Cardiac septum (tissue), 1 donor: ENCODE data around the gene ZNF117. TPM values are rescaled to one million over a fixed set of nuclear protein-coding genes. Genes with fewer than 3 reads are reported as not detected.
"Not testable (repeated sequence)": the region's sequence is repeated elsewhere in the genome, so short reads cannot be mapped to it uniquely, and the experiment has no call there.

Source experiments
- DNase-seq: peaks from one replicate; pipeline ENCODE4 v3.0.0-alpha.2; 2020; ENCODE audit warnings: low spot score
- intact Hi-C: fragments of 100-400 bp; cut with DNase I; formaldehyde crosslinking; loops from one replicate; pipeline ENCODE4 v1.14.0; 2022
- total RNA-seq: library from RNA; stranded (reverse); fragmentation: NEBNext Ultra II Directional; extraction: Animal tissue kit (Norgen Biotek cat#: 25700); gene quantifications from one replicate; pipeline ENCODE4 v1.2.1, GENCODE V29; 2021
- donor health status: DM: no; HTN: no; CAD: no.

Gene ZNF117
- total RNA-seq, 1 donor from 2014 or later: 6.0 TPM

DNA sequence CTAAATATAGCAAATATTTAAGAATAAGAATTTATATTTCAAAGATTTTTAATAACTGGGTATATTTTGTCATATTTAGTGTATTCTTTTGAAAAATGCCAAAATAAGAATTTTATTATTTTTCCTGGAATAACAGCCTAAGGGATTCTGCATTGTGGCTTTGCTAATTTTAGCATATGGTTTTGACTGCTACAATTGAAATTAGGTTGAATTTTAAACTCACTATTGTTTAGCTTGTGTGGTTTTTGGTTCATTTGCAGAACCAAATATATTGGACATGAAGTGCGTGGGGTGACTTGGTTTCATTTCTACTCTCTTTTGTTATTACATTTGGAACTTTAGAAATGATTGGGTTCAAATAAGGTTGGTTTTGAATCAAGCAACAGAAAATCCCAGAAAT is 52.3 kb downstream of the ZNF117 start:
- no peak for DNase-seq
- intact Hi-C loops: no loop called here

DNA sequence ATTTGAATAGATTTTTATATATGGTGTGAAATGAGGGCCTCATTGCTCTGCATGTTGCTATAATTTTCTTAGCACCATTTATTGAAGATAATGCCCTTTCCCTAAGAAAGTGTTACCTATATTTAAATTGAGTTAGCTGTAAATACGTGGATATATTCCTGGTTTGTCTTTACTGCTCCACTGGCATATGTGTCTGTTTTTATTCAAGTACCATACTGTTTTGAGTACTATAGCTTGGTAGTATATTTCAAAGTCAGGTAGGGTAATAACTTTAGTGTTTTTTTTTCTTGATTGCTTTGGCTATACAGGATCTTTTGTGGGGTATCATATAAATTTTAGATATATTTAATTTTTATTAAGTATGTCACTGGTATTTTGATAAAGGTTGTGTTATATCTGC is 56.4 kb downstream of the ZNF117 start:
- intact Hi-C loops: no loop called here

DNA sequence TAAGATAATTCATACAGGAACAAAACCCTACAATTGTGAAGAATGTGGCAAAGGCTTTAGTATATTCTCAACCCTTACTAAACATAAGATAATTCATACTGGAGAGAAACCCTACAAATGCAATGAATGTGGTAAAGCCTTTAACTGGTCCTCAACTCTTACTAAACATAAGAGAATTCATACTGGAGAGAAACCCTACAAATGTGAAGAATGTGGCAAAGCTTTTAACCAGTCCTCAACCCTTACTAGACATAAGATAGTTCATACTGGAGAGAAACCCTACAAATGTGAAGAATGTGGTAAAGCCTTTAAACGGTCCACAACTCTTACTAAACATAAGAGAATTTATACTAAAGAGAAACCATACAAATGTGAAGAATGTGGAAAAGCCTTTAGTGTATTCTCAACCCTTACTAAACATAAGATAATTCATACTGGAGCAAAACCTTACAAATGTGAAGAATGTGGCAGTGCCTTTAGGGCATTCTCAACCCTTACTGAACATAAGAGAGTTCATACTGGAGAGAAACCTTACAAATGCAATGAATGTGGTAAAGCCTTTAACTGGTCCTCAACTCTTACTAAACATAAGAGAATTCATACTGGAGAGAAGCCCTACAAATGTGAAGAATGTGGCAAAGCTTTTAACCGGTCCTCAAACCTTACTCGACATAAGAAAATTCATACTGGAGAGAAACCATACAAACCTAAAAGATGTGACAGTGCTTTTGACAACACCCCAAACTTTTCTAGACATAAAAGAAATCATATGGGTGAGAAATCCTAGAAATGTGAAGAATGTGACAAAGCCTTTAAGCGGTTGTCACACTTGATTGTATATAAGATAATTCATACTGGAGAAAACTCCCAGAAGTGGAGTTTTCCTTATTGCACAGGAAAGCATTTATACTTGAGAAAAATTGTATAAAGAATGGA is 62.3 kb downstream of the ZNF117 start:
- DNase-seq, intact Hi-C loops: not testable (repeated sequence)

More for the DNA sequence above, 56.4 kb downstream of the ZNF117 start:
- no peak for DNase-seq

Other genes starting within 250 kb of the ZNF117 start
- gene ZNF138, start 196.6 kb downstream of the ZNF117 start, total RNA-seq: 4.0 TPM
- 3.0 TPM for gene ZNF273, start 87.8 kb downstream of the ZNF117 start, total RNA-seq
- 9.6 TPM for gene ERV3-1, start 15.7 kb upstream of the ZNF117 start, total RNA-seq